ENCODE data around the gene DLK1.

Gene DLK1

DNA sequence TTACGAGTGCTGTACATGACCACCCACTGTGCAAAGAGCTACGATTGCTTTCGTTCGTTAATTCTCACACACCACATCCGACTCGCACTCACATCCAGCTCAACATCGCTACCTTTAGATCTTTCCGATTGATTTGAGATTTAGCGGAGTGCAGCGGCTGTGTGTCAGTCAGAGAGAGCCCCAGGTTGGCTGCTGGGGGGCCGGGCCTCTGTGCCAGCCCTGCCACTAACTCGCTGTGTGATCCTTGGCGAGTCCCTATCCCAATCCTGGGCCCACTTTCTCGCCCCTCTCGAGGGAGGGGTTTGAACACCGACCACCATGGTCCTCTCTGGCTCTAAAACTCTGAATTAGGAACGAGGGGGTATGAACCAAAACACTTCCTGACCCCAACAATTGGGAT lies 8.6 kb downstream of the DLK1 start:
- no peak for DNase-seq

- DNase-seq = no peak
These were observed 9.8 kb downstream of the DLK1 start for GRCh38 chr14:100736269-100737180.

GRCh38 chr14:100737526-100737925 lies 10.8 kb downstream of the DLK1 start:
- no peak for DNase-seq

- no peak for DNase-seq
These were observed 11.6 kb downstream of the DLK1 start for GRCh38 chr14:100738269-100738691.

- no peak for DNase-seq
These were observed 12.0 kb downstream of the DLK1 start for GRCh38 chr14:100738704-100739131.

- no peak for DNase-seq
These were observed 12.6 kb downstream of the DLK1 start for GRCh38 chr14:100739306-100739705.

DNA sequence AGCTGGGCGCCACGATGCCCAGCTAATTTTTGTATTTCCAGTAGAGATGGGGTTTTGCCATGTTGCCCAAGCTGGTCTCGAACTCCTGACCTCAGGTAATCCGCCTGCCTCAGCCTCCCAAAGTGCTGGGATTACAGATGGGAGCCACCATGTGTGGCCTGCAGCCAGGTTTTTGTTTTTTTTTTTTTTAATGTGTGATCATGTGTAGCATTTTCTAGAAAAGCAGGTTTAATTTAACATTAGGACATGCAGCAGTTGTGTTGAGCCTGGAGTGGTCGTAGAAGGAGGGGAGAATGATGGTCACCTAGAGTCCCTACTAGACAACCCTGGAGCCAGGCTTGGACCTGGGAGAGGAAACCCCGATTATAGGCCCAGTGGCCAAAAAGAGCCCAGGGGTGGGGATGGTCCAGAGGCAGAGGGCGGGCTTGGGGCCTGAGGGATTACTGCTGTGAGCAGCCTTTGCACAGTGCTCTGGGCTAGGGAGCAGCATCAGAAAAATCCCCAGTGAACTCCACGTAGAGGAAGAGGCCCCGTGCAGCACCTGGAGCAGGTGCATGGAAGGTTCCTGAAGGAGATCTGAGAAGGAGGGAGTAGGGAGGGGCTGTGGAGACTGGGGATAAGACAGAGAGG lies 13.6 kb downstream of the DLK1 start:
- no peak for DNase-seq

- no peak for DNase-seq
These were observed 14.2 kb downstream of the DLK1 start for GRCh38 chr14:100740929-100741328.

- DNase-seq = no peak
These were observed 15.3 kb downstream of the DLK1 start for GRCh38 chr14:100741966-100742365.

DNA sequence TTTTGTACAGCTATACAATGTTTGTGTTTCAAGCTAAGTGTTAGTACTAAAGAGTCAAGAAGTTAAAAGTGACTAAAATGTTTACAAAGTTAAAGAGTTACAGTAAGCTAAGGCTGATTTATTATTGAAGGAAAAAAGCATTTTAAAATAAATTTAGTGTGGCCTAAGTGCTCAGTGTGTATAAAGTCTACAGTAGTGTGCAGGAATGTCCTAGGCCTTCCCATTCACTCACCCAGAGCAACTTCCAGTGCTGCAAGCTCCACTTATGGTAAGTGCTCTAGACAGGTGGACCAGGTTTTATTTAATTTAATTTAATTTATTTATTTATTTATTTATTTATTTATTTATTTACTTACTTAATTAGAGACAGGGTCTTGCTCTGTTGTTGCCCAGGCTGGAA lies 19.6 kb downstream of the DLK1 start:
- DNase-seq = no peak

- DNase-seq = no peak
These were observed 20.4 kb downstream of the DLK1 start for GRCh38 chr14:100747021-100747586.

- DNase-seq = no peak
These were observed 21.0 kb downstream of the DLK1 start for GRCh38 chr14:100747736-100748135.

DNA sequence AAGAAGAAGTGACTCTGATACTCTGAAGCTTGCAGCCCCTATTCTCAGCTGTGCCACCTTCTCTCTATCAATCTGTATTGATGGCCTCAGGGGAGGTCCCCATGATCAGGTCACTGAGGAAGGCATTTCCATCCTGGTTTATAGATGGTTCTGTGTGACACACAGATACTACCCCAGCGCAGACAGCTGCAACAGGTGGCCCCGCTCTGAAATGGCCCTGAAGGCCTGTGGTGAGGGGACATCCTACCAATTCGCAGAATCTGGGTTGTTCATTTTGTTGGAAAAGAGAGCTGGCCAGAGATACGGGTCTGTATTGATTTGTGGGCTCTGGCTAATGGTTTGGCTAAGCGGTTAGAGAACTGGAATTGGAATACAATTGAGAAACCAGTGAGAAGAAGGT lies 21.7 kb downstream of the DLK1 start:
- no peak for DNase-seq

GRCh38 chr14:100748944-100749343 lies 22.3 kb downstream of the DLK1 start:
- DNase-seq = no peak

GRCh38 chr14:100749967-100750597 lies 23.4 kb downstream of the DLK1 start:
- no peak for DNase-seq

DNA sequence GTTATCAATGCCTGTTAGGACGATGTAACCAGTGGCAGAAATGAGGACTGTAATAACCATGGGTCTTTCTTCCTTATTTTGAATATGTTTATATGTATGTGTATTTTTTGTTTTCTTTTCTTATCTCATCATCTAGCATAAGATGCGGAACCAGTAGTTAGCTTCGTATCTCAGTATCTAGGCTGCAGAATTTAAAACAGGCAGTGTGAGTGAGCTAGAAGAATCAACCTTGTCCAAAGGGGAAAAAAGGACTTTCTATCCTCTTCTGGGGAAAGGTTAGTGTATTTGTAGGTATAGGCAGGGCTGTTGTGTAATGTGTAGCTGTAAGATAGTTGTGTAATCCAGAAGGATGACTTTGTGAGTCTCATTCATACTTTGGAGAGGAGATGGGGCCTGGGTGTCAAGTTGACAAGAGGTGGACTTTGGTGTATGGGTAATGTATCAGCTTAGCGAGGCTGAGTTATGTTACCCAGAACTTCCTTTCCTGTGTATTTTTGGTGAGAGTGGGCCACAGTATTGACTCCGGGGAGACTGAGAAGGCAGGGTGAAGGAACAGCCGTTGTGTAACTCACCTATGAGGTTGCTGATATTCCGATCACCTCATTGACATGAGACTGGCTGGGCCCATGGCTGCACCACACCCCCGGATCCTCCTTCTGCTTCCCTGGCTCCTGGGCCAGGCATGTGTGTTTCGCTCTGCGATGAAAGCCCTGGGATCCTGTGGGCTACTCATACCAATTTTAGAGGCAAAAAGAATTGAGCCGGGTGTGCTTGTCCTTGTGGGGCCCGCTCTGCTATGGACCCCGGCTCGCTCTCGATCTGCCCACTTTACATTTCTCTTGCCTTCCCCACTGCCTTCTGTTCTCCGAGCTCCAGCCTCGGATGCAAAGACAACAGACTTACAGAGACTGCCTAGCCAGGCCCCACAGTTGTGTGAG lies 24.3 kb downstream of the DLK1 start:
- no peak for DNase-seq

DNA sequence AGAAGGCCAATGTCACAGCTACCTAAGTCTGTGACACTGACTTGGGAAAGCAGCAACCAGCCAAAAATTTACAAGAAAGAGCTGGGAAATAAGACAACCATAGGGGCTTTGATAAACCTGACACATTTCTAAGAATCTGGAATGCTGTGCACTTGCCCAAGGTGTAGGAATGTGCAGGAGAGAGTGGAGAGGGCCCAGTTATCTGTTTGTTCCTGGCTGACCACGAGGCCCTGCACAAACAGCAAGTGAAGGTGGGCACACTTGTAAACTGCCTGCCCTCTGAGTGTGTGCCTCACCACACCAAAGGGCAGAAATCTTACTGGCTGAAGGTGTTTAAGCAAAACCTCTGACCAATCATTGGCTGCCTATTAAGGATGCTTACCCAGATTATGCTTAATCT lies 27.3 kb downstream of the DLK1 start:
- no peak for DNase-seq

GRCh38 chr14:100755649-100756048 lies 29.0 kb downstream of the DLK1 start:
- no peak for DNase-seq

GRCh38 chr14:100761481-100761880 lies 34.8 kb downstream of the DLK1 start:
- no peak for DNase-seq

DNA sequence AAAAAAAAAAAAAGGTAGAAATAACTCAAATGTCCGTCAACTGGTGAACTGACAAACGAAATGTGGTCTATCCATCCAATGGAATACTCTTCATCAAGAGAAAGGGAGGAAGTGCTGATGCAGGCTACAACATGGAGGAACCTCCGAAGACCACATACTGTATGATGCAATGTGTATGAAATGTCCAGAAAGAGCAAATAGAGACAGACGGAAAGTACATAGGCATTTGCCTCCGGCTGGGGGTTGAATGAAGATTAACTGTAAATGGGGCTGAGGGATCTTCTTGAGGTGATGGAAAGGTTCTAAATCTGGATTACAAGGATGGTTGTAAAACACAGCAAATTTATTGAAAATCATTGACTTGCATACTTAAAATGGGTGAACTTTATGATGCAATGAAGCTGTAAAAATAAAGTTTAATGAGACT lies 35.4 kb downstream of the DLK1 start:
- no peak for DNase-seq

DNA sequence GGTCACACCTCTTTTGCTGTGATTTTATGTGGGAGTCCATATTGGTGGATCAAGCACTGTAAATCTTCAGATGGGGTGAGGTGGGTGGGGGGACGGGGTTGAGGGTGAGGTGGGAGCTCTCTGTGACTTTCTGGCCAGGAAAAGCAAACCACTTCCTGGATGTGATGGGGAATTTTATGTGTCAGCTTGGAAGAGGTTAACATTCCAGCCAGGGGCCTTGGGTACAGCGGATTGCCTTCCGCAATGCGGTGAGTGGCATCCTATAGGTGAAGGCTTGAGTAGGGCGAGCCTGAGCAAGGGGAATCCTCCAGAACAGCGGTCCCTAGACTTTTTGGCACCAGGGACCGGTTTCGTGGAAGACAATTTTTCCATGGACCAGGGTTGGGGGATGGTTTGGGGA lies 36.2 kb downstream of the DLK1 start:
- no peak for DNase-seq

DNA sequence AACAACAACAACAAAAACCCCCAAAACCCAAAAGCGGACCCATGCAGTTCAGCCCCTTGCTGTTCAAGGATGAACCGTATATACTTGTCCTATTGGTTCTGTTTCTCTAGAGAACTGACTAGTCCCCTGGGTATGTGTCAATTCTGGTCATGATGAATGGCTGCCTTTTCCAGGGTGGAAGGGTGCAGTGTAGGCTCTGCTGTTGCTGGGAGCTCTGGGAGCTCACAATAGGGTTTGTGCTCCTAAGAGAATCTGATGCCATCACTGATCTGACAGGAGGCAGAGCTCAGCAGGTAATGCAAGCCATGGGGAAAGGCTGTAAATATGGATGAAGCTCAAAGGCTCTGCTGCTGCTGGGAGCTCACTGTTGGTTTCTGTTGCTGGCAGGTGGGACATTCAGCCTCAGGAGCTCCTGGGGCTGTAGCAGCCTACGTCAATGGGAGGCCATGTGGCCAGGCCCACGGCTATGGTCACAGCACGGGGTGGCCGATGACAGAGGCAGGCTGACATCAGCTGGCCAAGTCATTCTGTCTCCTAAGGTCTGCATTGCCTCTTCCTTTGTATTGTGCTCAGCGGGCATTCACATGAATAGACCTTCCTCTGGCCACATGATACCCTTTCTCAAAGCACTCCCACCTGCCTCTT lies 37.9 kb downstream of the DLK1 start:
- no peak for DNase-seq

Measured in stimulated activated CD4-positive, alpha-beta T cell treated with anti-CD3 and anti-CD28 coated beads, Interleukin-15, amount 100 ng/mL, for 24 hours (primary cell).